Osteoblast (primary cell): Measurements from ENCODE around the gene TNRC6A. TPM values are rescaled to one million over a fixed set of nuclear protein-coding genes. Genes with fewer than 3 reads are reported as not detected.

Source experiments
- DNase-seq: peaks from one replicate; pipeline ENCODE4 v3.0.0; 2011; ENCODE audit warnings: low spot score, mixed read lengths; ENCODE audit not compliant: insufficient read length; ENCODE audit errors: missing footprints
- H2AFZ ChIP-seq: 2 replicates; pipeline ENCODE4 v1.6.0; 2011; ENCODE audit warnings: mild to moderate bottlenecking, low read length
- H3K27ac ChIP-seq: 2 replicates; pipeline ENCODE4 v1.5.1; 2011; ENCODE audit warnings: mild to moderate bottlenecking, low read depth, low read length, moderate library complexity
- H3K27me3 ChIP-seq: 2 replicates; pipeline ENCODE4 v1.6.0; 2012; ENCODE audit warnings: mild to moderate bottlenecking, control low read depth, inconsistent platforms, low read length, moderate library complexity; ENCODE audit not compliant: insufficient read depth
- H3K36me3 ChIP-seq: 2 replicates; pipeline ENCODE4 v1.5.1; 2011; ENCODE audit warnings: mild to moderate bottlenecking, low read length, control low read depth, moderate library complexity; ENCODE audit not compliant: insufficient read depth
- H3K4me1 ChIP-seq: 2 replicates; pipeline ENCODE4 v1.5.1; 2011; ENCODE audit warnings: mild to moderate bottlenecking, low read length, control low read depth, moderate library complexity; ENCODE audit not compliant: insufficient read depth
- H3K4me2 ChIP-seq: 2 replicates; pipeline ENCODE4 v1.6.0; 2011; ENCODE audit warnings: mild to moderate bottlenecking, low read length; ENCODE audit not compliant: insufficient read depth
- H3K4me3 ChIP-seq: fragments of 200-600 bp; sonication (generic); 3 replicates; pipeline ENCODE4 v1.5.1; 2012; ENCODE audit warnings: mild to moderate bottlenecking, low read length, inconsistent platforms; ENCODE audit not compliant: insufficient read depth
- H3K79me2 ChIP-seq: 2 replicates; pipeline ENCODE4 v1.6.0; 2012; ENCODE audit warnings: mild to moderate bottlenecking, low read length, control low read depth, inconsistent platforms; ENCODE audit not compliant: insufficient read depth
- H3K9me3 ChIP-seq: 2 replicates; pipeline ENCODE4 v1.5.1; 2011; ENCODE audit warnings: low read depth, low read length, control low read depth
- H4K20me1 ChIP-seq: 2 replicates; pipeline ENCODE4 v1.6.0; 2012; ENCODE audit warnings: mild to moderate bottlenecking, low read length, control low read depth; ENCODE audit not compliant: insufficient read depth
- CTCF ChIP-seq: IDR thresholded peaks from 2 replicates; pipeline ENCODE4 v1.5.1; 2011; ENCODE audit warnings: mild to moderate bottlenecking, low read depth, low read length, moderate library complexity; ENCODE audit errors: extremely low read depth
- total RNA-seq: library from RNA; depleted of rRNA; stranded (reverse); fragments of >200 nt; gene quantifications from 2 replicates; pipeline ENCODE4 v1.2.3, GENCODE V29; 2012

Gene TNRC6A
- total RNA-seq, 1 donor: 38.0 TPM

DNA sequence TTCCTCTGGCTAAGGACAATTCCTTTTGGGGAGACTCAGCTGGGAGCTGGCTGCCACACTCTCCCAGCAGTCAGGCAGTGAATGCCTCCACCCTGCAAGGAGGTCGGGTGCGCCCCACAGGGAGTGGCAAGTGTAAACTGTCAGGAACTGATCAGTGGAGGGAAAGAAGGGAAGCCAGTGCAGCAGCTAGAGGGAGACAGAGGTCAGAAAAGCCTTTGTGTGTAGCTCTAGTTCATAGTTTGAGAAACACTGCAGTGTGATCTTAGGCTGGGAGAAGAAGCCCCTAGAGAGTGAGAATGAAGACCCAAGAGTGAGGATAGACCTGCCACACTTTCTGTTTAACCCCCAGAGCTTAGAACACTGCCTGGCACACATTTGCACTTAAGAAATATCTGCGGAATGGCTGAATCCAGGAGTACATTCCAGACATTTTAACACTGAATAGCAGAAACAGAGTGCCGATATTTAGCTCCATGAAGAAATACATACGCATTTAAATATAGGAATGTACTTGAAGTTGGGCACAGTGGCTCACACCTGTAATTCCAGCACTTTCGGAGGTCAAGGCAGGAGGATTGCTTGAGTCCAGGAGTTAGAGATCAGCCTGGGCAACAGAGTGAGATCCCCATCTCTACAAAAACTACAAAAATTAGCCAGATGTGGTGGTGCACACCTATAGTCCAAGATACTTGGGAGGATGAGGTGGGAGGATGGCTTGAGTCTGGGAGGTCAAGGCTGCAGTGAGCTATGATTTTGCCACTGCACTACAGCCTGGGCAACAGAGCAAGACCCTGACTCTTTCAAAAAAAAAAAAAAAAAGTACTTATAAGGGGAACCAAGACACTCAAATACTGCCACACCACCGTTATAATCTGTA lies 105.2 kb downstream of the TNRC6A start:
- no peaks in the 10 kb centered on the region for H3K36me3 ChIP-seq
- DNase-seq: peak; percentile 68
- peak; percentile 72 for TF ChIP-seq CTCF
- no peaks in the 10 kb centered on the region for H3K9me3 ChIP-seq
- no peaks in the 10 kb centered on the region for H4K20me1 ChIP-seq
- H3K4me1 ChIP-seq: peaks cover 15% of the 10 kb centered on the region
- no peak overlapping the region for H2AFZ ChIP-seq
- peak overlapping the region; percentile 11 for H3K4me2 ChIP-seq
- H3K79me2 ChIP-seq: no peaks in the 10 kb centered on the region
- no peak overlapping the region for H3K4me3 ChIP-seq
- no peaks in the 10 kb centered on the region for H3K27me3 ChIP-seq
- H3K27ac ChIP-seq: no peak overlapping the region

- no peak overlapping the region for H3K27ac ChIP-seq
- no peaks in the 10 kb centered on the region for H3K36me3 ChIP-seq
- DNase-seq: no peak
- H4K20me1 ChIP-seq: no peaks in the 10 kb centered on the region
- no peak overlapping the region for H3K4me2 ChIP-seq
- peaks cover 15% of the 10 kb centered on the region for H3K4me1 ChIP-seq
- H2AFZ ChIP-seq: no peak overlapping the region
- no peak overlapping the region for H3K4me3 ChIP-seq
- H3K27me3 ChIP-seq: no peaks in the 10 kb centered on the region
- no peak for TF ChIP-seq CTCF
- no peaks in the 10 kb centered on the region for H3K79me2 ChIP-seq
- no peaks in the 10 kb centered on the region for H3K9me3 ChIP-seq
These were observed 107.4 kb downstream of the TNRC6A start for GRCh38 chr16:24836836-24837235.

DNA sequence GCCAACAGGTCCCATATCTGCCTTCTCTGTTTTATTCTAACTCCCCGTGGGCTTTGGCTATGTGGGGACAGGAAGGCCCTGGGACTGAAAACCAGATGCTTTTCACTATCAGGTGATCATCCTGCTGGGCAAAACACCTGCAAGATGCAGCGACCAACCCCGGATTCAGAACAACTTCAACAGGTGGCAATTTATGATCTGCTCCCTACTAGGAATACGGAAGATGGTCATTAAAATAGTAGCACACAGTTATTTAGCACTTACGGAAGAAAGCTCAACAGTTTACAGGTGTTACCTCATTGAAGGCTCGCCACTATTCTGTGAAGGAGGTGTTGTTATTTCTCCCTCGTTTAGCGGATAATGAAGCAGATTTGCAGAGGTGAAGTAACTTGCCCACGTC lies 108.5 kb downstream of the TNRC6A start:
- Histone ChIP-seq H3K9me3 (no peaks in the 10 kb centered on the region), H3K79me2 (no peaks in the 10 kb centered on the region), H3K27me3 (no peaks in the 10 kb centered on the region), H3K27ac (no peak overlapping the region), H4K20me1 (no peaks in the 10 kb centered on the region), H3K4me2 (no peak overlapping the region), H3K36me3 (no peaks in the 10 kb centered on the region), H3K4me1 (peaks cover 15% of the 10 kb centered on the region), H2AFZ (no peak overlapping the region), H3K4me3 (no peak overlapping the region)
- no peak for TF ChIP-seq CTCF
- DNase-seq: no peak

DNA sequence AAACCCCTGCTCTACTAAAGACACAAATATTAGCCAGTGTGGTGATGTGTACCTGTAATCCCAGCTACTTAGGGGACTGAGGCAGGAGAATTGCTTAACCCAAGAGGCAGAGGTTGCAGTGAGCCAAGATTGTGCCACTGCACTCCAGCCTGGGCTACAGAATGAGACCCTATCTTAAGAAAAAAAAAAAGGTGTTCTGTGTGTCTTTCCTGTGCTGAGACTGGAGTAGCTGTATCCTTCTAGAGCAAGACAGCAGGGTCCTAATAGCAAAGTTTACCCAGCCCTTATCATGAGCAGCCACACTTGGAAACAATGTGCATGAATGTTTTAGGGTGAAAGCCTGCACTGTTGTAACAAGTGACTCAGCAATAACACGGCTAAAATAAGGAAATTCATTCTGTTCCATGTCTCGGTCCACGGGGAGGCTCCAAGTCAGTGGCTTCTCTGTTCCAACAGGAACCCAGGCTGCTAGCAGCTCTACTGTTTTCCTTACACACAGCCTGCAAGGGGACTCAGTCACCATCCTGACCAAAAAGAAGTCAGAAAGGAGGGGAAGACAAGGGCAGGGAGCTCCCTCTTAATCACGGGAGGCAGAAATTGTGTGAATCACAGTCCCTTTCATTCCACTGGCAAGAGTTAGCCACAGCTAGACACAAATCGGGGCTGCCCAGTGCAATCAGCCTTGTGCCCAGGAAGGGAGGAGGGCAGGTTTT lies 109.3 kb downstream of the TNRC6A start:
- Histone ChIP-seq H2AFZ (peak overlapping the region; percentile 89), H3K27ac (peak overlapping the region; percentile 61), H3K4me2 (peak overlapping the region; percentile 77), H3K4me3 (peak overlapping the region; percentile 51), H3K4me1 (peaks cover 15% of the 10 kb centered on the region), H3K9me3 (no peaks in the 10 kb centered on the region), H3K27me3 (no peaks in the 10 kb centered on the region), H3K79me2 (no peaks in the 10 kb centered on the region), H4K20me1 (no peaks in the 10 kb centered on the region), H3K36me3 (no peaks in the 10 kb centered on the region)
- peak; percentile 92 for DNase-seq
- no peak for TF ChIP-seq CTCF
